NT2/D1 (cell line): ENCODE data around the gene SLC35A5.

ENCODE experiments used
- YY1 ChIP-seq: IDR thresholded peaks from 2 replicates; pipeline ENCODE4 v1.6.1; 2011; ENCODE audit not compliant: insufficient read length, insufficient read depth
- ZNF274 ChIP-seq: IDR thresholded peaks from 2 replicates; pipeline ENCODE4 v1.6.1; 2011; ENCODE audit warnings: mild to moderate bottlenecking, low read depth, low read length

DNA sequence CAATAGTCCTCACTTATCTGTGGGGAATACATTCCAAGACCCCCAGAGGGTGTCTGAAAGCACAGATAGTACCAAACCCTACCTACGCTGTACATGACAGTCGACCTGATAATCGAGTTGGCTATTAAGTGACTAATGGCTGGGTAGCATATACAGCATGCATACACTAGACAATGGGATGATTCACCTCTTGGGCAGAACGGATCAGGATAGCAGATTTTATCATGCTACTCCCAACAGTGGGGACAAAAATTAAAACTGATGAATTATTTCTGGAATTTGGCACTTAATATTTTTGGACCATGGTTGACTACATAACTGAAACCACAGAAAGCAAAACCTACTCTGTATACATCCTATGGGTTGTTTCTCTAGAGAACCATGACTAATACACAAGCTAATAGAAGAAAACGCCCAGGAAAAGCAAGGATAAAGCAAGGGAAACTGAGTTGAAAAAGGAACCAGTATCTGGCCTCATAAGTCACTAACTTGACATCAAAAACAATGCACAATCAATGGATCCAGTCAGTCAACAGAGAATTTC lies 15.6 kb upstream of the SLC35A5 start:
- TF ChIP-seq ZNF274 (no peak), YY1 (no peak)
